ENCODE measurements around the gene NRXN3.

The NRXN3 gene

DNA sequence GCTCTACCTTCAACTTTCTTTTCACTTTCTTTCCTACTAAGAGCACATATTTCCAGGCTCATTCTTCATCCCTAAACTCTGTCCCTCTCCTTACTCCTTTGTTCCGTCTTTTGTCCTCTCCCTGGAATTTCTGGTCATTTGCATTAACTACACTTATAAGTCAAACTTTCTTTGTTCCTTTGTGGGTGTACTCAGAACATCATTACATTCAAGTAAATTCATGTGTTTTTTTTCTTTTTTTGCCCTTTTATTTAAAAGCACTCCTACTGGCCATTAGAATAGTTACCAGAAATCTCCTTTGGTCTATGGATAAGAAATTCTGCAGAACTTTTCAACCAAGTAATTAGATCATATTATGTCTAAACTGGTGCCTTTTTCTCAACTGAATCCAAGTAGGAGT lies 1238.5 kb downstream of the NRXN3 start:
- DNase-seq = no peak

DNA sequence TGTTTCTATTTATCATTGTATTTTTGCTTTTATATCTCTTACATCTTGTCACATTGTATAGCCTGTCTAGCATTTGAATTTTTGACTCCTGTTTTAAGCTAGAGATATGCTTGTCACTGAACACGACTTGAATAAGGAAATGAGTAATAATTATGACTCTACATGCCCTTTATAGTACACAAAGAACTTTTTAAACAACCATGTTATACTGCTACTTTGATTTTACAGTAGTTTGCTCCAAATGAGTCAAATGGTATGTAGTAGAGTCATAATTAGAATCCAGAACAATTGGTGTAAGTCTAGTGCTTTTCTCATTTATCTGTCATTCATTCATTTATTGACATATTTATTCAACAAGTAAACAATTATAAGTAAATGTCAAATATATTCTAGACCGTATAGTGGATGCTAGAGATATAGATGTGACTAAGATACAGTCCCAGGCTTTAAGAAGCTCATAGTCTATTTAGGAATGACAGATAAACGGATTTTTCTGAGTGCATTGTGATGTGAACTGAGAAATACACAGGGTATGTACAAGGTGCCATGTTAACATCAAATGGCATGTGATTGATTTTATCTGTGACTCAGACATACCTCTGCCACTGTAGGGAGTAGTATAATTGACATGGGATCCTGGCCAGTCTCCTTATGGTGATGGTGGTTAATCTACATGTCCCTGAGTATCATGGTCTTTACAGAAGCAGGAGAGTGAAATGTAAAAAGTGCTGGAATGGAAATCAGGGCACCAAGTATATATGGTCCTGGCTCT lies 1241.4 kb downstream of the NRXN3 start:
- no peak for DNase-seq

DNA sequence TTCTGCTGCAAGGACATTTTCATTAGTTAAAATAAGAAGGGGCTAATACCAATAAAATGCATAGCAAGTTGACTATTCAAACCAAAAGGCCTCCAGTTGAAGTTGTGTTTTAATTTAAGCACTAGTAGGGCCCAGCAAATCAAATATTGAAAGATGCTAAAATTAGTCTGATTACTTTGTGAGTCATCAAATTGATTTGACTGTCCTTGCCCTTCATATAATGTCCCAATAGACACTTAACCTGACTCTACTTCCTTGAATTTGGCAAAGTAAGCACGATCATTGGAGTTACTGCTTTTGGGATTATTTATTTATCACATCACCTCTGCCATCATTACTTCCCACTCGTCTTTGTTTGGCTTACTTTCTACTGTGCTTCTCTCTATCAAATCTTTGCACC lies 1242.6 kb downstream of the NRXN3 start:
- DNase-seq = no peak

- no peak for DNase-seq
Measured at GRCh38 chr14:79413734-79414428, 1243.7 kb downstream of the NRXN3 start.

DNA sequence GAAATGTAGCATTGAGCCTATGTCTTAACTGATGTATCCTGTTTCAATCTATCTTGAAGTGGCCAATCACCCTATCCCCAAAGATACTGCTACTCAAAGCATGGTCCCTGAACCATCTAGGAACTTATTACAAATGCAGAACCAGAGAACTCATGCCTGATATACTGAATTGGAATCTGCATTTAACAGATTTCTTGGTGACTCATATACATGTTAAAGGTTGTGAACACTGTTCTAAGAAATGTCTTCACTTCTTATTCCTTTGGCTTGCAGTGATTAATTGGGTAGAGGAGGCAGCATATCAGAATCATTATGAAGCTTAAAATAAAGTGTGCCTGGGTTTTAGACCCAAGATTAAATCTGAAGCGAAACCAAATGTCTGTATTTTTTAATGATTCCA lies 1245.6 kb downstream of the NRXN3 start:
- no peak for DNase-seq

- no peak for DNase-seq
Measured at GRCh38 chr14:79417961-79418360, 1247.8 kb downstream of the NRXN3 start.

DNA sequence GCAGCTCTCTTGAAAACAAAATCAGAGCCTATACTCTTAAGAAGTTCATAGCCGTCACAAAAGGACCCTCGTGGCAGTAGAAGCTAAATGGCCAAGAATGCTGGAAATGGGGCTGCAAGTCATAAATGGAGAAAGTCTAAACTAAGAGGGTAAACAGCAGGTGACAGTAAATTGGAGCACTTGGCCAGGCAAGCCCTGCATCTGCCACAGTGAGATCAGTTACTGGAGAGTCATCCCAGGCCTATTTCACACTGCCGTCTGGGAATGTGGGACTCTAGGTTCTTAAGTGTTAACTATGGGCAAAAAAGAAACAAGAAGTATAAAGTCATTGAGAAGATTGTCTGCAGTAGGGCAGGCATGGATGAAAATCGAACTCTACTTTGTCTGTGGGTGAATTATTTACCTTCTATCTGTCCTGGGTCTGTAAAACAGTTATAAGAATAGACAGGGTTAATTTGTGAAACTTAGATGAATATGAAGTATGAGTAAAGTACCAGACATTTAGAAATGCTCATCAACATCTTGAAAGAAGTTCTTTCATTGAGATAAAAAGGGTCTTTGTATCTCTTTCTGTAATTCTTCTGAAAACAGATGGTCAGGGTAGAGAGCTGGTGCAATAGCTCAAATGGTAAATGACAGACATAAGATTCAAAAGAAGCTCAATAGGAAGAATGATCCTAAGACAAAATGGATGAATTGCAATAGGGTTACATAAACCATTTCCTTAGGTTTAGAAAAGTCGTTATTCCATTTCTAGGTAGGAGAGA lies 1248.7 kb downstream of the NRXN3 start:
- no peak for DNase-seq

DNA sequence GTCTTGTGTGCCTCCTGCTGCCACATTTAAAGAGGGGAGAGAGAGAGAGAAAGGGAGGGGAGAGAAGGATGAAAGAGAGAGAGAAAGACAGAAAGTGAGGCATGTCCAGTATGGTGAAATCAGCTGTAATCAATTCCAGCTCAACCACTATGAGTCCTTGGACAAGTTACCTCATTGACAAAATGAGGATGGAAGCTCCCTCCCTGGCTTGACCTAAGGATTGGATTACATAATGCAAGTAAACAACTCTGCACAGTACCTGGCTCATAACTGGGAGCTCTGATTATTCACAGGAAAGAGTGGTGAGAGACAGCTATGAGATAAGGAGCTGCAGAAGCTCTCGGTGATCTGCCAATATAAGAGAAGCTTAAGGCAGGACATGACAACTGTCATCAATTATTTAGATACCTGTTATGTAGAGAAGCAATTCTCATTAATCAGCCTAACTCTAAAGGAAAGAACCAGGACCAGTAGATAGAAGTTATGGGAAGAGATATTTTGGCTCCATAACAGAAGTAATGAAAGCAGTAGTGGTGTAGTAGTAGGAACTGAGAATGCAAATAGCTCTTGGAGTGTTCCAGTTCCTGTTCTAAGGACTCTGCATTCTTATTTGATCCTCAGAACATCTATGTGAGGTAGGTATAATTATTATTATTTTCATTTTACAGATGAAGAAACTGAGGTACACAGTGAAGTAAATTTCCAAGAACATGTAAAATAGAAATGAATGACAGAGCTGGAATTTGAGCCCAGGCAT lies 1249.6 kb downstream of the NRXN3 start:
- DNase-seq = no peak

- no peak for DNase-seq
Measured at GRCh38 chr14:79420725-79421124, 1250.6 kb downstream of the NRXN3 start.

- no peak for DNase-seq
Measured at GRCh38 chr14:79421811-79422210, 1251.6 kb downstream of the NRXN3 start.

- no peak for DNase-seq
Measured at GRCh38 chr14:79424462-79424861, 1254.3 kb downstream of the NRXN3 start.

DNA sequence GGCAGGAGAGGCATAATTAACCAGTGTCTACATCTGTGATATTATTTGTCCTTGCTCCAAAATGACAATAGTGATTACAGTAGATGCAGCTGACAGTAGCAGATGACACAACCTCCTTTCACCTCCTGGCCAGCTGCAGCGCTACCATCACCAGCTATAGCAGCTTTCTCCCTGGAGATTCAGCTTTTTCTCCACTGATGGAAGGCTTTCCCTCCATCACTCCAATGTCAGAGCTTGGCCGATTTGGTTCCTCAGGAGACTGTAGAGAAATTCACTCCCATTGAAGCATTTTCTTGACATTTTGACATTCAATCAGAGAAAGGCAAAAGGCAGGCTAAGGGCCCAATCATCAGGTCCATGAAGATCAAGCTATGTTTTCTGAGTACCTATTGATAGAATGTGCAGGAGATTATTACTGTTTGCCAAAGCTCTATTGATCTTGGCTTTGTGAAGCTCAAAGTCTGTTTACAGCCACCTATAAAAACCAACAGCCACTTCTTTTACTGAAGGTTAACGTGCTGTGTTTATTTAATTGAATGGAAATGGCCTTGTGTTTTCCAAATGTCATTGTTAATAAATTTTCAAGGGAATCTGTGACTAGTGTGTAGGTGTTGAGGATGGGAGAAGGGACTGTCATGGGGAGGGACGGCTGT lies 1256.1 kb downstream of the NRXN3 start:
- DNase-seq = no peak

GRCh38 chr14:79432640-79433039 lies 1262.5 kb downstream of the NRXN3 start:
- DNase-seq = no peak

GRCh38 chr14:79436335-79436734 lies 1266.2 kb downstream of the NRXN3 start:
- no peak for DNase-seq

DNA sequence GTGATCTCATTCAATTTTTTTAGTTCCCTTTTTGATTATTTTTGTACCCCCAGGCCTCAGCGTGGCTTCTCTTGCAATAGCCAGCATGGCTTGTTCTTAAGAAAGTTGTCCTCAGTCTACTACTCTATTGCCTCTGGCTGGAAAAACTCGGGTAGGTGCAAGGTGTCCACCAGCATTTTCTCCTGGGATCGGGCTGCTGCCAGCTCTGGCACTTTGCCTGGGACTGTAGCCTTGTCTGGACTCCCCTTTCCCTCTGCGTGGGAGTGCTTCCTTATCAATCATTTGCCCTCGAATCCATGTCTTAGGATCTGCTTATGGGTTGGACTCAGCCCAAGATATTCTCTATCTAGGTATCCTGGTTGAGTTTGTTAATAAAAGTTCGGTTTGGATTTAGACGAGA lies 1267.8 kb downstream of the NRXN3 start:
- no peak for DNase-seq

DNA sequence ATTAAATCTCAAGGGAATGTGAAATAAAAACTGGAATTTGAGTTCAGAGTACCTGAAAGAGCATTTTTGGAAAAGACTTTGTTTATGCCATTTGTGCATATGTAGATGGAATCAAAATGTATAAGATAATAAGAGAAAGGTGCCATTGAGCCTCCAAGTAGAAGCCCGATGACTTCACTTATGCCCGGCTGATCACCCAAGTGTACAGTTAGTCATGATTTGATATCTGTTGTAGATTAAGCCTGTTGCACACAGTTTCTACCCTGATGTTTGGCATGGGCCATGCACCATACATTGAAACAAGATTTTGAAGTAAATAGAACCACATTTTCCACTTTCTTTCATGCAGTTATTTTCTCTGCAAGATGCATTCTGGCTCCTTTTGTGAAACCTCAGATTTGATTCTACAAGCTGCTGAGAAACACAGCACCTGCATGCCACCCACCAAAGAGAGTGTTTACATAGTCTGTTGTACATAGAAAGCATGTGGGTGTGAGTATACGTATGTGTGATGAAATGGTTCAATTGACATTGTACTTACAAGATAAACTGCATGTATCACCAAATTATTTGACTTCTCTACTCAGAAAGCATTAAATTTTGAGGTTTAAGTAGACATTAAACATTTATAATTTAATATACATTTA lies 1268.6 kb downstream of the NRXN3 start:
- DNase-seq = no peak

- no peak for DNase-seq
Measured at GRCh38 chr14:79442786-79443185, 1272.6 kb downstream of the NRXN3 start.

DNA sequence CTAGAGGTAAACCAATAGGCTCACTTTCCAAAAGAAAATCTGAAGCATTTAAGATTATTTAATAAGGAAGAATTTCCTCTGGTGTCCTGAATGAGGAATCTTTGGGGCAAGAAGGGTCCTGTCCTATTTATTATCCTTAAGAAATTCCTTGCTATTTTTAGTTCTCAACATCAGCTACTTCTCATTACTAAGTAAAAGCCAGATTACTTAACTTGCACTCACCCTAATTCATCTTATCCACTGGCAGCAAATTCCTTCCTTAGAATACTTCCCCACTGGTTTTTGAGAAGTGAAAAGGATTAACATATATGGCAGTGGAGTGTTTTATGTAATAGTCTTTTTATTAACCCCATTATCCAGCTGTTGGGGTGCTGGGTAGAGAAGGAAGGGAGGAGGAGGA lies 1273.4 kb downstream of the NRXN3 start:
- no peak for DNase-seq

GRCh38 chr14:79448960-79449359 lies 1278.8 kb downstream of the NRXN3 start:
- DNase-seq = no peak

GRCh38 chr14:79451601-79452000 lies 1281.4 kb downstream of the NRXN3 start:
- no peak for DNase-seq

DNA sequence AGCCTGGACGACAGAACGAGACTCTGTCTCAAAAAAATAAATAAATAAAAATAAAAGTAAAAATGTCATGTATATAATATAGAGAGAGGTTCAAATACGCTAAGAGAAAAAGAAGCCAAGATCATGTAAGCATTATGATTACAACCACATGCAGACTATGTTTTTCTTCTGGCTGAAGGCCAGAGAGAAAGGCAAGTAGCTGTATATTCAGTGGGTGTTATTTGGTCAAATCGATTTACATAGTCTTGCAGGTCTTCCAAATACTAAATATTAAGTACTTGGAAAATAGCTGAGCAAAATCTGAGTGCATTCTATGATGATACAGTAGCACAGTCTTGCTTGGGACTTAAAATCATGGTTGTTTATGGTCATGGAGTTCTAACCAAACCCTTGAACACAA lies 1283.1 kb downstream of the NRXN3 start:
- no peak for DNase-seq

DNA sequence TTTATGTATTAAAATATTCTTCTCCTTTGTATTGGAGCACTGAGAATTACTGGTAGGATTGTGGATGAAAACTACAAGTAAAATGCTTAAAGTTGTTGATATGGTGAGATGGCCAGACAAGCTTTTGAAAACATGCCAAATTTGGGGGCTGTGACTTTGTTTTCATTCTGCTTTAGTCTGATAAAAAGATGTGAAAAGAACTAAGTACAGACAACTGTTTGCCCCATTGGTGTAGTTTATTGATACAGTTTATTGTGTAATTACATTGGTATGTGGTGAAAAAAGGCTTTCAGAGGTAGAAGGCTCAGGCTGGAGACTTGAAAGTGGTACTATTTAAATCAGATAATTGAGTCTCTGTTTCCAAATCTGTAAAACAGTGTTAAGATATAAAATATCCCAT lies 1294.3 kb downstream of the NRXN3 start:
- no peak for DNase-seq

Data from activated gamma-delta T cell treated with Interleukin-2 at 50 U/mL for 16 hours (primary cell).